H1 (cell line): ENCODE data around the gene IFT25. TPM values are rescaled to one million over a fixed set of nuclear protein-coding genes. Genes with fewer than 3 reads are reported as not detected.
A peak's percentile ranks its signal among the peaks of the same experiment; 100 is the strongest.

Source experiments
- ATF2 ChIP-seq: IDR thresholded peaks from 2 replicates; pipeline ENCODE4 v1.6.1; 2012; ENCODE audit warnings: low read length, inconsistent platforms
- GABPA ChIP-seq: IDR thresholded peaks from 2 replicates; pipeline ENCODE4 v1.6.1; 2011; ENCODE audit warnings: mild to moderate bottlenecking, low read length, moderate library complexity, borderline replicate concordance; ENCODE audit not compliant: insufficient read depth
- JUN ChIP-seq: IDR thresholded peaks from 2 replicates; pipeline ENCODE4 v1.6.1; 2011; ENCODE audit warnings: low read depth, mild to moderate bottlenecking, improper control_type of control experiment, low read length
- MAFK ChIP-seq: IDR thresholded peaks from 2 replicates; pipeline ENCODE4 v1.6.1; 2012; ENCODE audit warnings: low read depth, mild to moderate bottlenecking, improper control_type of control experiment, low read length
- SIX5 ChIP-seq: IDR thresholded peaks from 2 replicates; pipeline ENCODE4 v1.6.1; 2011; ENCODE audit warnings: mild to moderate bottlenecking, low read depth, low read length
- TCF12 ChIP-seq: IDR thresholded peaks from 2 replicates; pipeline ENCODE4 v1.6.1; 2011; ENCODE audit warnings: low read depth, mild to moderate bottlenecking, low read length
- TEAD4 ChIP-seq: IDR thresholded peaks from 2 replicates; pipeline ENCODE4 v1.6.1; 2012; ENCODE audit warnings: low read depth, low read length, inconsistent platforms, mixed read lengths
- YY1 ChIP-seq: IDR thresholded peaks from 2 replicates; pipeline ENCODE4 v1.6.1; 2011; ENCODE audit warnings: low read depth, mild to moderate bottlenecking, low read length
- polyA plus RNA-seq, 7 experiments: library from polyadenylated mRNA; depleted of rRNA in 3 of 7; stranded (reverse) in 5 of 7; unstranded in 2 of 7; fragments of >200 nt in 5 of 7; fragments of 200-250 nt in 2 of 7; gene quantifications; 1 replicate in 5 of 7; 2 replicates in 1 of 7; 4 replicates in 1 of 7; pipeline versions ENCODE4 v1.2.1 to v1.2.3, GENCODE V29; 2011 to 2013; ENCODE audit warnings: missing spikeins in 2 of 7, mixed read lengths in 2 of 7
- total RNA-seq: library from RNA; stranded (reverse); fragmentation: NEBNext Ultra II Directional; extraction: Animal tissue kit (Norgen Biotek cat#: 25700); gene quantifications from 2 replicates; pipeline ENCODE4 v1.2.1, GENCODE V29; 2021

Gene IFT25
- total and polyA plus RNA-seq, 2 of the 8 experiments (the other 6 are each of a cell fraction or from before 2014, with no cell fraction given): 15.0 to 36.3 TPM

GRCh38 chr1:53949023-53949990, 3.8 kb upstream of the IFT25 start (continued):
- no peak for TF ChIP-seq ATF2
- no peak for TF ChIP-seq GABPA
- peak; percentile 80 for TF ChIP-seq TEAD4
- TF ChIP-seq JUN: no peak
- no peak for TF ChIP-seq SIX5
- no peak for TF ChIP-seq MAFK
- TF ChIP-seq TCF12: no peak
- TF ChIP-seq YY1: no peak
- TF ChIP-seq, all 59 proteins: peak for 3
